ENCODE data around the gene SLC52A1. TPM values are rescaled to one million over a fixed set of nuclear protein-coding genes. Genes with fewer than 3 reads are reported as not detected.
A peak's percentile ranks its signal among the peaks of the same experiment; 100 is the strongest.
"Not testable (repeated sequence)": the region's sequence is repeated elsewhere in the genome, so short reads cannot be mapped to it uniquely, and the experiment has no call there.

Gene SLC52A1
- total RNA-seq = 1 to 10 TPM; 3.0 to 5.3 (median 3.6) TPM
- long read RNA-seq, donor 1, partial matches to known transcripts = 1 of 5 reads
- long read RNA-seq, donor 1, other reads (novel, unspliced or antisense) = 1 of 5 reads
- long read RNA-seq, donor 2, partial matches to known transcripts = 0 of 6 reads
- long read RNA-seq, donor 2, other reads (novel, unspliced or antisense) = 5 of 6 reads

- Histone ChIP-seq H3K36me3 (ENCODE audit: low read depth) (no peaks in the 10 kb centered on the region), H3K9me3 (no peaks in the 10 kb centered on the region), H3K4me1 (ENCODE audit: low read depth) (peaks cover 16% of the 10 kb centered on the region), H3K4me3 (no peak within 1 kb of the TSS)
- TF ChIP-seq, protein P1, sequence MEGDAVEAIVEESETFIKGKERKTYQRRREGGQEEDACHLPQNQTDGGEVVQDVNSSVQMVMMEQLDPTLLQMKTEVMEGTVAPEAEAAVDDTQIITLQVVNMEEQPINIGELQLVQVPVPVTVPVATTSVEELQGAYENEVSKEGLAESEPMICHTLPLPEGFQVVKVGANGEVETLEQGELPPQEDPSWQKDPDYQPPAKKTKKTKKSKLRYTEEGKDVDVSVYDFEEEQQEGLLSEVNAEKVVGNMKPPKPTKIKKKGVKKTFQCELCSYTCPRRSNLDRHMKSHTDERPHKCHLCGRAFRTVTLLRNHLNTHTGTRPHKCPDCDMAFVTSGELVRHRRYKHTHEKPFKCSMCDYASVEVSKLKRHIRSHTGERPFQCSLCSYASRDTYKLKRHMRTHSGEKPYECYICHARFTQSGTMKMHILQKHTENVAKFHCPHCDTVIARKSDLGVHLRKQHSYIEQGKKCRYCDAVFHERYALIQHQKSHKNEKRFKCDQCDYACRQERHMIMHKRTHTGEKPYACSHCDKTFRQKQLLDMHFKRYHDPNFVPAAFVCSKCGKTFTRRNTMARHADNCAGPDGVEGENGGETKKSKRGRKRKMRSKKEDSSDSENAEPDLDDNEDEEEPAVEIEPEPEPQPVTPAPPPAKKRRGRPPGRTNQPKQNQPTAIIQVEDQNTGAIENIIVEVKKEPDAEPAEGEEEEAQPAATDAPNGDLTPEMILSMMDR (IDR thresholded peaks at IDR 0.05) = no peak
- peak in 2 of 3 donors; percentile 52 to 69 for DNase-seq
- intact Hi-C loops (cut with DNase I, micrococcal nuclease) = no loop called here
- ATAC-seq = peak; percentile 67
Measured at GRCh38 chr17:5035315-5035714, at the start of gene SLC52A1. TSS of gene SLC52A1 (minus strand) at chr17:5035426. CDS start at chr17:5034606, 820 bp downstream.

GRCh38 chr17:5080591-5080990, 45.4 kb upstream of the SLC52A1 start:
- Histone ChIP-seq H3K4me3 (no peak overlapping the region), H3K36me3 (ENCODE audit: low read depth) (no peaks in the 10 kb centered on the region), H3K9me3 (peaks cover 32% of the 10 kb centered on the region), H3K4me1 (ENCODE audit: low read depth) (peaks cover 4% of the 10 kb centered on the region)
- TF ChIP-seq, protein P1 (IDR thresholded peaks at IDR 0.05) = no peak
- intact Hi-C loops (cut with DNase I, micrococcal nuclease) = no loop called here
- ATAC-seq (no peak), DNase-seq (no peak)

DNA sequence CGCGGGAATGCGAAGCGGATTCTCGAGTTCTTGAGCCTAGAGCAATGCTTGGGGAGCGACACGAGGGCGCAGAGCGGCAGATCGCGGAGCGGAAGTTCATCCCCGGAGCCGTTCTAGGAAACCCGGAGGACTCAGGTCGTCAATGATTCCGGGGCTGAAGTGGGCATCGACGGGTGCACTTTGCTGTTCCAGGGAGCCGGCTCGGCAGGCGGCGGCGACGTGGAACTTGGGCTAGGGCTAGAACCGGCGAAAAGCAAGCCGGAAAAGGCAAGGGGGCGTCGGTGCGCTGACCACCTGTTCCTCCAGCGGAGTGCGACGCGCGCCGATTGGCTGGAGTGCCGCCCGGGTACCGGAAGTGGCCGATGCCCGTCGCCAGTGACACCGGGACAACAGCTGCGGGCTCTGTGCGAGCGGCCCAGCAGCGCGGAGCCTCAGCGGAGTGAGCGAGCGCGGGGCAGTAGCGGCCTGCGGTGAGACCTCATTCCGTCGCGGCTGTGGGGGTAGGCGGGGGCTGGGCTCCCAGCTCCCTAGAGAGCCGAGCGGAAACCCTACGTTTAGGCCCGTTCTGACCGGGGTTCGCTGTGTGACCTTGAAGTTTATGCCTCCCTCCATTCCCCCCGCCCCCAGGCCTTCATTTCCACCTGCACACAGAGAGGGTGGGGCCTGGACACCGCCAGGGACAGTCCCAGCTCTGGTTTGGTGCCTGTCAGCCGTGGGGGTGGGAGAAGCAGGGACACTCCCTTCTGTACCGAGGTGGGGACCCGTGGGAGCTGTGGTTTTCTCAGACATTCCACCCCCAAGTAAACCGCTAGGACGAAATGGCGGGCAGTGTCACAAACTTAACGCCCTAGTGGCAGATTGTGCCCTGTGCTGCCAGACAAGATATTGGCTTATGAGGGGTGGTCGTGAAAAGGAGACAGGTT, 43.1 kb upstream of the SLC52A1 start, which contains the start of gene ZFP3:
TSS of gene ZFP3 (plus strand) at position 362 of the 923 bp plus-strand sequence. CDS start 13,038 bp downstream, outside the sequence.
- Histone ChIP-seq H3K4me1 (ENCODE audit: low read depth) (peaks cover 4% of the 10 kb centered on the region), H3K9me3 (peaks cover 16% of the 10 kb centered on the region), H3K4me3 (peak within 1 kb of the TSS; percentile 68), H3K36me3 (ENCODE audit: low read depth) (no peaks in the 10 kb centered on the region)
- TF ChIP-seq, protein P1 (IDR thresholded peaks at IDR 0.05) = no peak
- intact Hi-C loops (cut with DNase I, micrococcal nuclease) = no loop called here
- peak; percentile 99 for ATAC-seq
- DNase-seq = peak; percentile 87 to 93 (median 92)

GRCh38 chr17:5077781-5078105, 42.5 kb upstream of the SLC52A1 start:
- Histone ChIP-seq H3K36me3 (ENCODE audit: low read depth) (no peaks in the 10 kb centered on the region), H3K4me1 (ENCODE audit: low read depth) (peaks cover 4% of the 10 kb centered on the region), H3K9me3 (peaks cover 9% of the 10 kb centered on the region), H3K4me3 (peak overlapping the region; percentile 68)
- TF ChIP-seq, protein P1 (IDR thresholded peaks at IDR 0.05) = no peak
- ATAC-seq (peak; percentile 2), DNase-seq (no peak)
- intact Hi-C loops (cut with DNase I, micrococcal nuclease) = no loop called here

- H3K4me1 ChIP-seq (ENCODE audit: low read depth); ATAC-seq; intact Hi-C loops (cut with DNase I, micrococcal nuclease); H3K4me3 ChIP-seq; H3K36me3 ChIP-seq (ENCODE audit: low read depth); H3K9me3 ChIP-seq: not testable (repeated sequence)
- peak in 1 of 3 donors; percentile 30 for DNase-seq
Measured at GRCh38 chr17:5077275-5077674, 42.0 kb upstream of the SLC52A1 start.

DNA sequence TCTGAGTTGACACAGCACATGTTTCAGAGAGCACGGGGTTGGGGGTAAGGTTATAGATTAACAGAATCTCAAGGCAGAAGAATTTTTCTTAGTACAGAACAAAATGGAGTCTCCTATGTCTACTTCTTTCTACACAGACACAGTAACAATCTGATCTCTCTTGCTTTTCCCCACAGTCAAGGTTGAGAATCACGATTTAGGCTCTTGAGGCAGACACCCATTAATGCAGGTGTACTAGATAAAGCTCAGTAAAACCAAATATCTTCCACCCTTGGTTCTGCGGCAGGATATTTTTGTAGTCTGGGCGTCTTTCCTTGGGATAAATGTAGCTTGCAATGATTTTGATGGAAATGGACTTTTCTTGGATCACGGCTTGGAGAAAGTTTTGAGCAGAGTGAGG, 40.2 kb upstream of the SLC52A1 start:
- ATAC-seq; H3K36me3 ChIP-seq (ENCODE audit: low read depth); DNase-seq; H3K4me3 ChIP-seq; H3K9me3 ChIP-seq; intact Hi-C loops (cut with DNase I, micrococcal nuclease); H3K4me1 ChIP-seq (ENCODE audit: low read depth): not testable (repeated sequence)
